HEK293 (cell line): ENCODE results near the gene OTX1.

Source experiments
- FEZF1 ChIP-seq: fragments of 450-650 bp; formaldehyde crosslinking; IDR thresholded peaks from 2 replicates; pipeline ENCODE4 v1.5.1; 2016; ENCODE audit warnings: missing biosample characterization, missing genetic modification characterization
- HIC1 ChIP-seq: fragments of 450-650 bp; formaldehyde crosslinking; IDR thresholded peaks from 2 replicates; pipeline ENCODE4 v1.5.1; 2016; ENCODE audit warnings: missing biosample characterization, missing genetic modification characterization
- KLF10 ChIP-seq: fragments of 450-650 bp; IDR thresholded peaks from 2 replicates; pipeline ENCODE4 v1.5.1; 2018; ENCODE audit warnings: missing biosample characterization, mild to moderate bottlenecking, missing genetic modification characterization
- PRDM1 ChIP-seq: fragments of 450-650 bp; formaldehyde crosslinking; IDR thresholded peaks from 2 replicates; pipeline ENCODE4; 2016; ENCODE audit warnings: missing biosample characterization, missing genetic modification characterization
- PRDM6 ChIP-seq: fragments of 450-650 bp; formaldehyde crosslinking; IDR thresholded peaks from 2 replicates; pipeline ENCODE4 v1.5.1; 2017; ENCODE audit warnings: missing biosample characterization, missing genetic modification characterization
- TRIM28 ChIP-seq: IDR thresholded peaks from 2 replicates; pipeline ENCODE4 v1.6.1; 2011; ENCODE audit warnings: low read length, control low read depth, borderline replicate concordance
- ZBTB1 ChIP-seq: fragments of 450-650 bp; formaldehyde crosslinking; IDR thresholded peaks from 2 replicates; pipeline ENCODE4 v1.5.1; 2016; ENCODE audit warnings: missing biosample characterization, missing genetic modification characterization
- ZBTB44 ChIP-seq: fragments of 450-650 bp; IDR thresholded peaks from 2 replicates; pipeline ENCODE4 v1.5.1; 2018; ENCODE audit warnings: missing biosample characterization, mild to moderate bottlenecking, missing genetic modification characterization
- ZBTB49 ChIP-seq: fragments of 450-650 bp; formaldehyde crosslinking; IDR thresholded peaks from 2 replicates; pipeline ENCODE4 v1.5.1; 2016; ENCODE audit warnings: missing biosample characterization, missing genetic modification characterization, low read depth
- ZNF184 ChIP-seq: fragments of 450-650 bp; IDR thresholded peaks from 2 replicates; pipeline ENCODE4 v1.5.1; 2018; ENCODE audit warnings: missing biosample characterization, mild to moderate bottlenecking, missing genetic modification characterization
- ZNF248 ChIP-seq: fragments of 450-650 bp; formaldehyde crosslinking; IDR thresholded peaks from 2 replicates; pipeline ENCODE4 v1.5.1; 2017; ENCODE audit warnings: missing biosample characterization, missing genetic modification characterization
- ZNF280C ChIP-seq: fragments of 450-650 bp; formaldehyde crosslinking; IDR thresholded peaks from 2 replicates; pipeline ENCODE4 v1.5.1; 2016; ENCODE audit warnings: missing biosample characterization, missing genetic modification characterization
- ZNF449 ChIP-seq: fragments of 450-650 bp; formaldehyde crosslinking; IDR thresholded peaks from 2 replicates; pipeline ENCODE4 v1.5.1; 2017; ENCODE audit warnings: missing biosample characterization, mild to moderate bottlenecking, missing genetic modification characterization, moderate library complexity
- ZNF544 ChIP-seq: fragments of 450-650 bp; formaldehyde crosslinking; IDR thresholded peaks from 2 replicates; pipeline ENCODE4 v1.5.0; 2017; ENCODE audit warnings: missing biosample characterization, missing genetic modification characterization
- ZNF549 ChIP-seq: fragments of 450-650 bp; IDR thresholded peaks from 2 replicates; pipeline ENCODE4 v1.5.1; 2018; ENCODE audit warnings: missing biosample characterization, missing genetic modification characterization, mild to moderate bottlenecking, inconsistent platforms, moderate library complexity
- ZNF561 ChIP-seq: fragments of 450-650 bp; IDR thresholded peaks from 2 replicates; pipeline ENCODE4 v1.5.1; 2018; ENCODE audit warnings: missing biosample characterization, missing genetic modification characterization, borderline replicate concordance
- ZNF626 ChIP-seq: fragments of 450-650 bp; sonication (Bioruptor Pico); formaldehyde crosslinking; IDR thresholded peaks from 2 replicates; pipeline ENCODE4 v1.5.1; 2018; ENCODE audit warnings: missing biosample characterization, missing genetic modification characterization, inconsistent platforms
- ZNF677 ChIP-seq: fragments of 450-650 bp; IDR thresholded peaks from 2 replicates; pipeline ENCODE4 v1.5.0; 2018; ENCODE audit warnings: missing biosample characterization, mild to moderate bottlenecking, missing genetic modification characterization, moderate library complexity
- ZNF792 ChIP-seq: fragments of 450-650 bp; formaldehyde crosslinking; IDR thresholded peaks from 2 replicates; pipeline ENCODE4 v1.5.1; 2016; ENCODE audit warnings: missing biosample characterization, missing genetic modification characterization
- ZSCAN23 ChIP-seq: fragments of 450-650 bp; formaldehyde crosslinking; IDR thresholded peaks from 2 replicates; pipeline ENCODE4 v1.5.1; 2016; ENCODE audit warnings: missing biosample characterization, missing genetic modification characterization

The OTX1 gene

GRCh38 chr2:63064197-63064596 lies 13.6 kb downstream of the OTX1 start (continued):
- TF ChIP-seq ZNF561 (tag by site-specific recombination) (peak; percentile 82; the same call in 1 of the 2 replicates), ZNF544 (tag by site-specific recombination) (peak; percentile 95), ZNF280C (tag by site-specific recombination) (no peak), PRDM6 (peak; percentile 30), ZNF549 (peak; percentile 79), ZNF449 (no peak), HIC1 (tag by site-specific recombination) (no peak), PRDM1 (no peak), ZNF184 (tag by site-specific recombination) (peak; percentile 72; the same call in 1 of the 2 replicates), ZNF792 (tag by site-specific recombination) (no peak), FEZF1 (tag by site-specific recombination) (no peak), ZNF626 (0 out of 2 replicates have a peak, but pooled peaks have one; percentile 53), ZNF677 (tag by site-specific recombination) (no peak), TRIM28 (peak; percentile 86), ZSCAN23 (tag by site-specific recombination) (no peak), ZBTB1 (tag by site-specific recombination) (no peak), ZBTB49 (tag by site-specific recombination) (no peak), ZNF248 (tag by site-specific recombination) (no peak), ZBTB44 (tag by site-specific recombination) (peak; percentile 86), KLF10 (tag by site-specific recombination) (peak; percentile 69)
- TF ChIP-seq, all 188 proteins: peak for 21
